ENCODE data around the gene PTPRK.

Gene PTPRK

DNA sequence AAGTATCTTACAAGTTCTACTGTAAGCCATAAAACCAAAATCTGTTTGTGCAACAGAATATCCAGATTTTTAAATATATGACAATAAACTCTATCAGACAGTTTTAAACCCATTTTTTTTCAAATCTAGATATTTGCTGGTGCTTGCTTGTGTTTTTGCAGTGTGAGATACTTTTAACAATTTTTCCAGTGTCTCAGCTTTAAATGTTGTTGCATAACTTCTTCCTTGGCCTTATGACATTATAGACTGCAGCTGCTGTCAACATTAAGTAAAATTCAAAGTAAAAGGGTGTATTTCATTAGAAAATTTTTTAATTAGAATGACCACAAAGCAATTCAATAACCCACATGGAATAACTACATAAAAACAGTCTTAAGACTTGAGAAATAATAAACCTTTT, 139.5 kb downstream of the PTPRK start:
- DNase-seq = no peak

GRCh38 chr6:128379577-128379976, 140.8 kb downstream of the PTPRK start:
- no peak for DNase-seq

- no peak for DNase-seq
Observed at GRCh38 chr6:128376952-128377503, 143.4 kb downstream of the PTPRK start.

DNA sequence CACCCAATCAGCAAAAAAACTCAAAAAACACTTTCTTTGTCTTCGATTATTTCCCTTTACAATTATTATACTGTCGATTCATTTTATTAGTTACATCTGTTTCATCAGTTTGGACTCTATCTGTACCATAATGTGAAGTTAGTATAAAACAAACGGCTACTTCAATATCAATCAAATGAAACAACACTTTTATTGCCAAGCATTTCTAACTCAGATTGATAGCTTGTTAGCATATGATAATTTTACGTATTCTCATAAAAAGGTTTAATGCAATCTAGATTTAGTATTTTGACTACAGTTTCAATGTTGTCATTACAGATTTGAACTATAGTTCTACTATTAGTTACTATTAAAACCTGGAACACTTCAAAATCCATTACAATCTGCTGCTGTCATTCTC, 149.3 kb downstream of the PTPRK start:
- no peak for DNase-seq

GRCh38 chr6:128370072-128370471, 150.3 kb downstream of the PTPRK start:
- DNase-seq = no peak

- no peak for DNase-seq
Observed at GRCh38 chr6:128368213-128368944, 152.0 kb downstream of the PTPRK start.

- DNase-seq = no peak
Observed at GRCh38 chr6:128367437-128367836, 153.0 kb downstream of the PTPRK start.

DNA sequence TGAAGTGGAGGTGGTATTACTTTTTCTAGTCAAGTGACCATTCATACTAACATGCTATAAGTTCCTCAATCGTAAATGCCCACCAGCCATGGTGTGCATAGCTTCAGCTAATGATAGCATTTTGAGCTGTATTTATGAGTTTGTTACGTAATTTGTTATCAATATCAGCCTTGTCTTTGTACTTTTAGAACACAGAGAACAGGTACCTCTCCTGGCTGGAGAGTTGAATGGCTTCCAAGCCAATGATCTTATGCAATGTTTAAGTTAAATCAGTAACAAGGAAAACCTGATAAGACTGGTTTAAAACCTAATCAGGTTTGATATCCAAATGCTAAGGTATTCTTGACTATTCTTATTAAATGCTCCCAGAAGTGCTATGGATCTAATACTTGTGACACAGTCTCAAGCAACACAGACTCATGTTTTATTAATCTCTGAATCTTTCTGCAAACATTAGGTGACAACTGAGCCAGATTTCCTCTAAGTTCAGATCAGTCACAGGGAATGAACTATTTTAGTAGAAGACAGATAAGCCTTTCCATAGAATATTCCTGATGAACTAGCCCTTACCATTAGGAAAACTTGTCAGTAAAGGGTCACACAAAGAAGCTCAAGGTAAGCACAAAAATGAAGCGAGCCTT, 154.8 kb downstream of the PTPRK start:
- DNase-seq = no peak

DNA sequence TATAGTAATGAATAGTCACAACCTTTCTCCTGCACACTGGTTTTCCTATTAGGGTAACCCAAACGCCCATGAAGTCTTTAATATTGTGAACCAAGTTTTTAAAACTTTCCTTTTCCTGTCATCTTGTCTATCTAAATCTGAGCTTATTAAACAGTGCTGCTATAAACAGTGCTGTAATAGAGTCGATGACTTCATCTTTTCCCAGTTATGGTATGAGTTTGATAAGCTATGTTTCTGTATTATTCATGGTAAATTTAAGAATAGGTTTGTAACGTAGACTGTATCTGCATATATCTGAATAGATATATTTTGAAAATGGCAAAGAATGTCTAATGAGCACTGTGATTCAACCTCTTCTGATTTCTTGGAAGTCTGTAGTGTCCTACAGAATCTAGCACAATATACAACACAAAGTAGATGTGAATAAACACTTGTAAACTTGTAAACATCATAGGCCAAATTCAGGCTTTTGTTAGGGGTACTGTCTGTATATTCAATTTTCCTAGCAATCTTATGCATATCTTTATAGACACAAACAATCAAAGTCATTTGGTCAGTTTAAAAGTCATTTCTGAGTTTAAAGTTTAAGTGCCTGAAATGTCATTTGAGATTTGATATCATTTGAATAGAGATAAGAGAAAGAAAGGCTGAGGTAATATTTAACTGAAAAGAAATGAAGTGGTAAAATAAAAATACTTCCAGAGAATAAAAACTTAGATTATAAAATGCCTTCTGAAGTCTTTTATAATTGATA, 155.5 kb downstream of the PTPRK start:
- DNase-seq = no peak

- no peak for DNase-seq
Observed at GRCh38 chr6:128363020-128363813, 157.2 kb downstream of the PTPRK start.

DNA sequence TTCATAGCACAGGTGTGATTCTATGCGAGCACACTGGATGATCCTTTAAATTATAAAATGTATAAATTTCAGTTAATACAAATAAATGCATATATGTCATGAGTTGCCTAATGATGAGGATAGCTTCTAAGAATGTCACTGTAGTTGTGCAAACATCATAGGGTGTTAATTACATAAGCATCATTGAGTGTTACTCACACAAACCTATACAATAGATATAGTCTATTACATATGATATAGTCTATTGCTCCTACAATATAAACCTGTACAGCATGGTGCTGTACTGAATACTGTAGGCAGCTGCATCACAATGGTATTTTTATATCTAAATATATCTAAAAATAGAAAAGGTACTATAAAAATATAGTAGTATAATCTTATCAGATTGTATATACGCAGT, 159.0 kb downstream of the PTPRK start:
- no peak for DNase-seq

DNA sequence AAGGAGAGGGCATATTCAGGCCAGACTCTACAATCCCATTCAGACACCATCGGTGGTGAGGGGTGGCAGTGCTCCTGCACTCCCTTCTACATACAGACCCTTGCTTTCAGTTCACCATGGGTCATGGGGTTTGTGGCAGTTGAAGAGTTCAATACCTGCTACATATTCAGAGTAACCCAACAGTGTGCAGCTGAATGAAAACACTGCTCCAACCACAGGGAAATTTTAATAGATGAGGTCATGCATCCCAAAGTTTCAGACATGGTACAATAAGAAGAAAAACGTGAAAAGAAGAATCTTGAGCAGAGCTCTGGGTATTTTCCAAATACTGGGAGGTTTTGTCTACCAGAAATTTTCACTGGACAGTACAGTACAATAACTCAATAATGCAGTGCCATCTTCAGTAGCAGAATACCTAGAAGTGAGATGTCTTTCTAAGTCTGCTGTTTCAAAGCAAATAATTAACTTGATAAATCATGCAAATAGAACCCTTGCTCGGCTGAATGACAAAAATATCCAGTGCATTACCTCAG, 162.1 kb downstream of the PTPRK start:
- no peak for DNase-seq

GRCh38 chr6:128357392-128358130, 162.8 kb downstream of the PTPRK start:
- DNase-seq = no peak

- DNase-seq = no peak
Observed at GRCh38 chr6:128352366-128352765, 168.0 kb downstream of the PTPRK start.

- no peak for DNase-seq
Observed at GRCh38 chr6:128351255-128351514, 169.2 kb downstream of the PTPRK start.

GRCh38 chr6:128350416-128351254, 169.8 kb downstream of the PTPRK start:
- no peak for DNase-seq

GRCh38 chr6:128347123-128347522, 173.3 kb downstream of the PTPRK start:
- DNase-seq = no peak

DNA sequence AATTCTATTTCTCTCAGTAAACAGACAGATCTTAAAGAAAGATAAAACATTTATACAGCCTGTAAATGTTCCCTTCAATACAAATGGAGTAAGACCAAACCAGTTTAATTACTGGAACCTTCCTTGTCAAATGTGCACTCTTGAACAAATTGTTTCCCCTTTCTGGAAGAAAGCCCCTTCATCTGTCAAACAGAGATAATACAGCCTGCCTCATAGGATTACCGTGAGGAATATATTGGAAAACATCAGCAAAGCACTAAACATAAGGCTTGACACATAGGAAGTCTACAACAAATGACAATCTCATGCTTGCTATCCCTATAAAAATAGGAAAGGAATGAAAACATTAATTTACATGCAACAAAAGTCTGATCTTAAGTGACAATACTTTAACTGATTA, 173.8 kb downstream of the PTPRK start:
- DNase-seq = no peak

- DNase-seq = no peak
Observed at GRCh38 chr6:128345278-128345677, 175.1 kb downstream of the PTPRK start.

GRCh38 chr6:128343706-128344105, 176.7 kb downstream of the PTPRK start:
- DNase-seq = no peak
